ENCODE results near the gene NOX5. TPM values are rescaled to one million over a fixed set of nuclear protein-coding genes. Genes with fewer than 3 reads are reported as not detected.

The NOX5 gene
- total and polyA plus RNA-seq, 2 of the 13 experiments (the other 11 are each of a cell fraction or from before 2014, with no cell fraction given), result not detected

GRCh38 chr15:69092159-69092558 lies 77.7 kb downstream of the NOX5 start (continued):
- TF ChIP-seq BCLAF1 (IDR thresholded peaks at IDR 0.05), result no peak
- TF ChIP-seq KLF13 (CRISPR knock-in tag; IDR thresholded peaks at IDR 0.05), result no peak

GRCh38 chr15:69093127-69093526 lies 78.6 kb downstream of the NOX5 start:
- no peaks in the 10 kb centered on the region for H4K20me1 ChIP-seq (ENCODE audit: insufficient read depth, low read length)
- DNase-seq (ENCODE audit: low spot score) (no peak), ATAC-seq (peak; percentile 45; the same call in 2 of the 3 replicates), FAIRE-seq (no peak)
- ChIA-PET CTCF (ENCODE audit: low intra/inter-chr PET ratio, low total read pairs) (no interaction called here), POLR2A (no interaction called here)
- intact Hi-C loops (cut with micrococcal nuclease; ENCODE audit: unreplicated experiment) (no loop called here), in situ Hi-C loops (cut with HindIII; ENCODE audit: extremely low pct_ligation_motif_present, low pct_unique_long_range_greater_than_20kb) (no loop called here)
- BruUV-seq (replicated peaks), result no TSS peak
- no peaks in the 10 kb centered on the region for H3K36me3 ChIP-seq (replicated peaks in 1 of 2; ENCODE audit: control insufficient read depth in 1 of 2, insufficient read depth in 2 of 2, low read length in 2 of 2)
- H3K79me2 ChIP-seq (ENCODE audit: insufficient read depth, low read length), result no peaks in the 10 kb centered on the region
- no peak overlapping the region for H2AFZ ChIP-seq (ENCODE audit: low read length)
- no peak overlapping the region for H3K4me2 ChIP-seq (ENCODE audit: low read depth, low read length)
- peaks cover 4 to 11% of the 10 kb centered on the region in 2 experiments; a peak in 4 of 5 replicates for H3K27me3 ChIP-seq (ENCODE audit: control insufficient read depth in 1 of 2, insufficient read depth in 2 of 2, low read length in 2 of 2)
- H3K9me3 ChIP-seq (ENCODE audit: low read length), result no peaks in the 10 kb centered on the region
- no peak for TF ChIP-seq ARID3A (IDR thresholded peaks at IDR 0.05; ENCODE audit: low read depth, low read length)
- no peak for TF ChIP-seq SP4 (CRISPR knock-in tag; IDR thresholded peaks at IDR 0.05)
- no peak for TF ChIP-seq STAT5B (CRISPR knock-in tag; IDR thresholded peaks at IDR 0.05)
- no peak for TF ChIP-seq CAMTA2 (CRISPR knock-in tag; IDR thresholded peaks at IDR 0.05; ENCODE audit: borderline replicate concordance)
- H3K27ac ChIP-seq (ENCODE audit: extremely low read length, insufficient read depth, low read length), result no peak overlapping the region
- peaks cover 3% of the 10 kb centered on the region for H3K4me1 ChIP-seq (ENCODE audit: insufficient read depth, low read length)
- WGBS (ENCODE audit: low lambda C conversion rate), result 40% methylated on average over 3 of the region's 4 CpGs
- no peak overlapping the region for H3K4me3 ChIP-seq (replicated peaks in 1 of 3; ENCODE audit: insufficient read depth in 1 of 3, low read depth in 2 of 3, low read length in 3 of 3)
- no peak overlapping the region for H3K9ac ChIP-seq (ENCODE audit: insufficient read depth, low read depth, low read length)
